ENCODE data around the gene SHC2.
A peak's percentile ranks its signal among the peaks of the same experiment; 100 is the strongest.
"Not testable (repeated sequence)": the region's sequence is repeated elsewhere in the genome, so short reads cannot be mapped to it uniquely, and the experiment has no call there.

Gene SHC2

DNA sequence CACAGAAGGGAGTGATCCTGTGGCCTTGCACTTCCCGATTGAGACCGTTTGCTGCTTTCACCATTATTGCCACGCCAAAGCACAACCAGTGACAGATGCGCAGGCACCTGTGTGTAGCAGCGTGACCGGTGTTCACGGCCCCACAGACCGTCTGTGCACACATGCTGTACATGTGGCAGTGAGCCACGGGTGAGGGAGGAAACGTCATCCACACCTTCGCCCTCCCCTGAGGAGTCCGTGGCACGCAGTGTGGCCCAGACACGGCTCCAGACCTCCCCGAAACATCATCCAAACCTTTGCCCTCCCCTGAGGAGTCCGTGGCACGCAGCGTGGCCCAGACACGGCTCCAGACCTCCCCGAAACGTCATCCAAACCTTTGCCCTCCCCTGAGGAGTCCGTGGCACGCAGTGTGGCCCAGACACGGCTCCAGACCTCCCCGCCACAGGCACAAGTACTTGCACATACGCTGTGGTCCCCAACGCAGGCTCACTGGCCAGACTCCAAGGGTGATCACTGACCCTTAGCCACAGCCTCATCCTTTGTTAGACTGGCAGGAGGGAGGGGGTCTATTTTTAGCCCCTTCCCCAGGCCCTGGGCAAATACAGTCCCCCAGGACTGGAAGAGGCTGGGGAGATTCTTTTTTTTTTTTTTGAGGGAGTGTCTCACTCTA is 7.9 kb upstream of the SHC2 start:
- DNase-seq, result no peak

- no peak for DNase-seq
Measured at GRCh38 chr19:467554-467953, 6.7 kb upstream of the SHC2 start.

- DNase-seq, result no peak
Measured at GRCh38 chr19:465056-465816, 4.4 kb upstream of the SHC2 start.

DNA sequence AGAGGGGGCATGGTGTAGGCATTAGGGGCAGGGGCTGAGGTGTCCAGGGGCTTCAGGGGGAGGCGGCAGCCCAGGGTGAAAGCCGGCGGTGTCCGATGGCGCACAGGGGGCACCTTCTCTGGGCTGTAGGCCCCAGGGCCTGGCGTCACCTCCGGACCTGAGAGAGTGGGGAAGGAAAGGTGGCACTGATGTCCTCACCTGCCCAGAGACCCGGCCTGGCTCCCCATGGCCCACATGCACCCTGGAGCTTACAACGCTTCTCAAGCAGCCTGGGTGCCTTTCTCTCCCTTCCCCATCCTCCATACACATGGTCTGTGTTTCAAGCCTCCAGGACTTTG is 3.3 kb upstream of the SHC2 start:
- DNase-seq, result no peak

DNA sequence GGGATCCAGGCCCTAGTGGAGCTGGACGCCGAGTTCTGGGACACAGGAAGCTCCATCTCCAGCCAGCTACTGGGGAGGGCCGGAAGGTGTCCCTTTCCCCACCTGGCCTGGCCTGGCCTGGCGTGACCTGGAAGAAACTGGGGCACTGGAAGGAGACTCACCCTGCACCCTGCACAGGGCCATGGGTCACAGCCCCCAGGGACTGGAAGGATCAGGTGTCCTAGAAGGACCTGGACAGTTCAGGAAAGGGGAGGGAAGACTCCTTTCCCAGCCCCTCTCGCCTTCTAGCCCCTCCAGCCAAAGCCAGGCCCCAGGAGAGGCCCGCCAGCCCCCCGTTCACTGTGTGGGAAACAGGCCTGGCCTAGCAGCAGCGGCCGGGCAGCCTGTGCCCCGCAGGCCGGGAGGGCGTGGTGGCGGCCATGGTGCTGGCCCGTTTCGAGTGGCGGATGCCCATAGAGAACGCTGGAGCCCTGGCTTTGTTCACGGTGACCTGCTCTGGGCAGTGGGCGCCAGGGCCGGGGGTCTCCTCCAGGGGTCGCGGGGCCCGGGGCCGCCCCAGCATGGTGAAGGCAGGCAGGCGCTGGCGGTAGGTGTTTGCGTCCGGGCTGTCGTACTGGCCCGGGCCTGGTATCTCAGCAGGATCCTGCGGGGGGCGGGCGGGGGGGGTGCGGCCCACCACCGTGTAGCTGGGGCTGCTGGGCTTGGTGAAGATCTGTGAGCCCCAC is 2.8 kb upstream of the SHC2 start:
- DNase-seq, result no peak

GRCh38 chr19:461721-462551 is 1.1 kb upstream of the SHC2 start:
- peak; percentile 28 for DNase-seq

GRCh38 chr19:459724-460511 is 915 bp downstream of the SHC2 start:
- peak; percentile 62 for DNase-seq

- no peak for DNase-seq
Measured at GRCh38 chr19:458091-459042, 2.5 kb downstream of the SHC2 start.

- DNase-seq, result no peak
Measured at GRCh38 chr19:457636-458035, 3.2 kb downstream of the SHC2 start.

GRCh38 chr19:456547-457110 is 4.2 kb downstream of the SHC2 start:
- no peak for DNase-seq

- no peak for DNase-seq
Measured at GRCh38 chr19:455851-456546, 4.8 kb downstream of the SHC2 start.

DNA sequence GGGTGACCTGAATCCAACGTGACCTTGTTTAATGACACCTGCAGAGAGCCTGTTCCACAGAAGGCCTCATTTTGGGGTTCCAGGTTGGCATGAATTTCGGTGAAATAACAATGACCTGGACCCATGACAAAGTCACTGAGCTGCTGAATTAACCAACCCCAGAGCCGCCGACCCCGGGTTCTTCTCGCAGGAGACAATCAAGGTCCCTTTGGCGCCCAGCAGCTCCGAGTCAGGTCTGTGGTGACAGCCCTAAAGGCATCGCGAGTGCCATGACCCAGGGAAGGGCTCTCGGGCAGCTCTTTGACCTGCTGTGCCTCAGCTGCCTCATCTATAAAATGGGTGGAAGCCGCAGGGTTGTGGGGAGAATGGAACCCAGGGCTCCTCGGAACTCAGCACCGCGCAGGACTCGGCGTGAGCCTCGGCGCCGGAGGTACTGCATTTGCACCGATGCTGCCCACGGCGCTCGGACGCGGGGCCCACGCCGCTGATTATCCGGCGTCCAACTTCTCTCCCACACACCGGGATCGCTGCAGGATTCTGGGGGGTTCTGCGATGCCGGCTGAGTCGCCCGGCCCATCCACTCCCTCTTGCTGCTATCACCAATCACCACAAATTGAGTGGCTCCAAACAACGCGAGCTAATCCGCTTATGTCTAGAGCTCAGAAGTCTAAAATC is 5.7 kb downstream of the SHC2 start:
- DNase-seq, result no peak

- no peak for DNase-seq
Measured at GRCh38 chr19:453606-454005, 7.2 kb downstream of the SHC2 start.

- DNase-seq, result no peak
Measured at GRCh38 chr19:452829-453228, 8.0 kb downstream of the SHC2 start.

DNA sequence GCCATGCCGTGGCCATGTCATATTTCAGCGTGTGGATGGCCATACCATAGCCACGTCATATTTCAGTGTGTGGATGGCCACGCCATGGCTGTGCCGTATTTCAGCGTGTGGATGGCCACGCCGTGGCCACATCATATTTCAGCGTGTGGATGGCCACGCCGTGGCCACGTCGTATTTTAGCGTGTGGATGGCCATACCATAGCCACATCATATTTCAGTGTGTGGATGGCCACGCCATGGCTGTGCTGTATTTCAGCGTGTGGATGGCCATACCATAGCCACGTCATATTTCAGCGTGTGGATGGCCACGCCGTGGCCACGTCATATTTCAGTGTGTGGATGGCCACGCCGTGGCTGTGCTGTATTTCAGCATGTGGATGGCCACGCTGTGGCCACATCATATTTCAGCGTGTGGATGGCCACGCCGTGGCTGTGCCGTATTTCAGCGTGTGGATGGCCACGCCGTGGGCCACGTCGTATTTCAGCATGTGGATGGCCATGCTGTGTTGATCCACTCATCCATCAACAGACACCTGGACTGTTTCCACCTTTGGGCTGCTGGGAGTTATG is 9.8 kb downstream of the SHC2 start:
- DNase-seq, result not testable (repeated sequence)

- no peak for DNase-seq
Measured at GRCh38 chr19:449916-450315, 10.9 kb downstream of the SHC2 start.

- DNase-seq, result no peak
Measured at GRCh38 chr19:447816-448560, 12.8 kb downstream of the SHC2 start.

- DNase-seq, result no peak
Measured at GRCh38 chr19:447064-447426, 13.8 kb downstream of the SHC2 start.
